Tibial nerve (tissue), 4 donors: Measurements from ENCODE around the gene TSEN15.

Experiments
- CTCF ChIP-seq, 5 experiments: fragments of 200-600 bp in 3 of 5; fragments of 450-650 bp in 2 of 5; sonication (generic) in 3 of 5; IDR thresholded peaks; one replicate each; pipeline ENCODE4 v1.5.1; 2016 to 2019; ENCODE audit warnings: antibody characterized with exemption in 5 of 5, mild to moderate bottlenecking in 3 of 5, moderate library complexity in 2 of 5
- EP300 ChIP-seq, 2 donors: sonication (generic); formaldehyde crosslinking; IDR thresholded peaks; one replicate each; pipeline ENCODE4 v1.6.1; 2017; ENCODE audit warnings: antibody characterized with exemption in 2 of 2, mild to moderate bottlenecking in 1 of 2
- POLR2A ChIP-seq, 2 donors: fragments of 450-650 bp; IDR thresholded peaks; one replicate each; pipeline ENCODE4 v1.6.1; 2017; ENCODE audit warnings: antibody characterized with exemption in 2 of 2, mild to moderate bottlenecking in 2 of 2, moderate library complexity in 2 of 2

GRCh38 chr1:184075055-184076029, 23.8 kb downstream of the TSEN15 start:
- TF ChIP-seq CTCF (IDR thresholded peaks at IDR 0.05), result peak; percentile 55 to 82 (median 64)
- TF ChIP-seq EP300 (IDR thresholded peaks at IDR 0.05), result peak in 1 of 2 donors; percentile 19
- TF ChIP-seq POLR2A (IDR thresholded peaks at IDR 0.05), result no peak
